Measurements from ENCODE around the gene TMEM183A.

The TMEM183A gene

GRCh38 chr1:202961220-202961880, 45.8 kb upstream of the TMEM183A start:
- Histone ChIP-seq H3K27me3 (no peaks in the 10 kb centered on the region), H3K36me3 (peaks cover 6 to 43% (median 10%) of the 10 kb centered on the region in 3 donors), H3K4me1 (peaks cover 0 to 31% (median 20%) of the 10 kb centered on the region in 4 donors), H3K27ac (no peak overlapping the region), H3K9me3 (no peaks in the 10 kb centered on the region), H3K4me3 (no peak overlapping the region)
- intact Hi-C loops (cut with DNase I; ENCODE audit: low total_unique reads), result no loop called here
- TF ChIP-seq CTCF (IDR thresholded peaks at IDR 0.05), result no peak
- no peak for DNase-seq

- H3K4me1 ChIP-seq, result peaks cover 0 to 33% (median 24%) of the 10 kb centered on the region in 4 donors
- no peak overlapping the region for H3K27ac ChIP-seq
- no peaks in the 10 kb centered on the region for H3K27me3 ChIP-seq
- no peak for DNase-seq
- no peak for TF ChIP-seq CTCF (IDR thresholded peaks at IDR 0.05)
- H3K4me3 ChIP-seq, result no peak overlapping the region
- peaks cover 6 to 43% (median 10%) of the 10 kb centered on the region in 3 donors for H3K36me3 ChIP-seq
- H3K9me3 ChIP-seq, result no peaks in the 10 kb centered on the region
- intact Hi-C loops (cut with DNase I; ENCODE audit: low total_unique reads), result no loop called here
Observed at GRCh38 chr1:202964791-202965410, 42.3 kb upstream of the TMEM183A start.

- no peaks in the 10 kb centered on the region for H3K9me3 ChIP-seq
- DNase-seq, result no peak
- no peak for TF ChIP-seq CTCF (IDR thresholded peaks at IDR 0.05)
- H3K27ac ChIP-seq, result no peak overlapping the region
- no peak overlapping the region for H3K4me3 ChIP-seq
- peaks cover 0 to 33% (median 24%) of the 10 kb centered on the region in 4 donors for H3K4me1 ChIP-seq
- intact Hi-C loops (cut with DNase I; ENCODE audit: low total_unique reads), result no loop called here
- no peaks in the 10 kb centered on the region for H3K27me3 ChIP-seq
- H3K36me3 ChIP-seq, result peaks cover 6 to 43% (median 10%) of the 10 kb centered on the region in 3 donors
Observed at GRCh38 chr1:202965422-202965821, 41.8 kb upstream of the TMEM183A start.

GRCh38 chr1:202966006-202966898, 40.9 kb upstream of the TMEM183A start:
- peaks cover 0 to 33% (median 24%) of the 10 kb centered on the region in 4 donors for H3K4me1 ChIP-seq

More at GRCh38 chr1:202966006-202966898, 40.9 kb upstream of the TMEM183A start:
- peak in 1 of 2 donors; percentile 35 for DNase-seq
- intact Hi-C loops (cut with DNase I; ENCODE audit: low total_unique reads), result no loop called here
- Histone ChIP-seq H3K36me3 (peaks cover 6 to 42% (median 10%) of the 10 kb centered on the region in 3 donors), H3K27me3 (no peaks in the 10 kb centered on the region), H3K27ac (peak overlapping the region; percentile 95 to 98), H3K9me3 (no peaks in the 10 kb centered on the region), H3K4me3 (peak overlapping the region; percentile 74 to 96)
- no peak for TF ChIP-seq CTCF (IDR thresholded peaks at IDR 0.05)

Measured in tibial artery (tissue), 4 donors.